Activated CD8-positive, alpha-beta T cell treated with anti-CD3 and anti-CD28 coated beads for 36 hours (primary cell): Measurements from ENCODE around the gene GCKR. TPM values are rescaled to one million over a fixed set of nuclear protein-coding genes. Genes with fewer than 3 reads are reported as not detected.
A peak's percentile ranks its signal among the peaks of the same experiment; 100 is the strongest.

ENCODE experiments used
- ATAC-seq: fragments of 200-7000 bp; cut with Tn5 transposase; one replicate; pipeline ENCODE4 v1.10.0; 2021; ENCODE audit warnings: mild to moderate bottlenecking, moderate library complexity
- CTCF ChIA-PET: fragments of 350-600 bp; sonication (Branson Sonifier 250); formaldehyde crosslinking; loops from one replicate; lab custom pipeline; 2021; ENCODE audit warnings: antibody characterized with exemption; lab: Charles Lee
- POLR2A ChIA-PET: fragments of 350-600 bp; sonication (Branson Sonifier 250); formaldehyde crosslinking; loops from one replicate; lab custom pipeline; 2021; ENCODE audit warnings: antibody characterized with exemption; lab: Charles Lee
- DNase-seq: peaks from one replicate; pipeline ENCODE4 v3.0.0-alpha.2; 2020
- H3K27ac Mint-ChIP-seq: one replicate; pipeline ENCODE4 v1.8.0; 2021; ENCODE audit warnings: mild to moderate bottlenecking, mixed read lengths
- H3K27me3 Mint-ChIP-seq: one replicate; pipeline ENCODE4 v1.8.0; 2021; ENCODE audit warnings: mixed read lengths
- H3K36me3 Mint-ChIP-seq: one replicate; pipeline ENCODE4 v1.8.0; 2021; ENCODE audit warnings: low read depth, mixed read lengths
- H3K4me1 Mint-ChIP-seq: one replicate; pipeline ENCODE4 v1.8.0; 2021; ENCODE audit warnings: low read depth, mixed read lengths
- H3K4me3 Mint-ChIP-seq: one replicate; pipeline ENCODE4 v1.8.0; 2021; ENCODE audit warnings: mild to moderate bottlenecking, moderate library complexity, mixed read lengths
- H3K9me3 Mint-ChIP-seq: one replicate; pipeline ENCODE4 v1.8.0; 2021; ENCODE audit warnings: mixed read lengths
- intact Hi-C: fragments of 100-400 bp; cut with micrococcal nuclease; formaldehyde crosslinking; loops from one replicate; pipeline ENCODE4 v1.10.0; 2022
- total RNA-seq, 2 experiments: library from RNA; stranded (reverse); gene quantifications; one replicate each; pipeline ENCODE4 v1.2.3, GENCODE V29; 2021
- TF ChIP-seq, protein P1 (sequence below): fragments of 200-600 bp; IDR thresholded peaks from one replicate; pipeline ENCODE4 v1.8.0; 2022; ENCODE audit warnings: antibody characterized with exemption, mild to moderate bottlenecking

Gene GCKR
- total RNA-seq, 2 experiments from 2014 or later: not detected

DNA sequence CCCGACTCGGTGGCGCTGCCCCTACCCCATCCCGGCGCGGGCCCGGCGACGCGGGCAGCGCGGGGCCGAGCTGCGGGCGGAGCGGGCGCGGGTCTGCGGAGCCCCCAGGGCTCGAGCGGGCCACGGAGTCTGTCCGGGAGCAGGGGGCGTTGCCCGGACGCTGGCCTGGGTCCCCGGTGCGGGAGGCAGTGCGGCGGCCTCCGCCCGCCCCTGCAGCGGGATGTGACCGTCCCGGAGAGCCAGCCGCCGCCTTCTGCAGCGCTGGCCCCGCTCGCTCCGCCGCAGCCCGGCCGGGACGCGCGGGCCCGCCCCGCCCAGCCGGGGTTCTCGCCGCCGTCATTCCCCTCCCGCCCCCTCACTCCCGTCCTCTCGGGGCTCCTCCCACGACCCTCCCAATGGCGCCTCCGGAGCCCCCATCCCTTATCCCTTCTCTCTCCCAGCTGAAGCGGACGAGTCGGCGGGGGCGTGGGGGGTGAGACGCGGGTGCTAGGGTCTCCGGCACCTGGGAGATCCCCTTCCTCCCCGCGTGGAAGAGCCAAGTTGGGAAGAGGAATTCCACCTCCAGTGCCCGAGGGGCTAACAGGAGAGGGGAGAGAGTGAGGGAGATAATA lies 1.6 kb upstream of the GCKR start, which contains the start of gene FNDC4:
TSS of gene FNDC4 (minus strand) at position 257 of the 611 bp plus-strand sequence. CDS start 521 bp downstream, outside the sequence.
- POLR2A ChIA-PET: no interaction called here
- TF ChIP-seq, protein P1, sequence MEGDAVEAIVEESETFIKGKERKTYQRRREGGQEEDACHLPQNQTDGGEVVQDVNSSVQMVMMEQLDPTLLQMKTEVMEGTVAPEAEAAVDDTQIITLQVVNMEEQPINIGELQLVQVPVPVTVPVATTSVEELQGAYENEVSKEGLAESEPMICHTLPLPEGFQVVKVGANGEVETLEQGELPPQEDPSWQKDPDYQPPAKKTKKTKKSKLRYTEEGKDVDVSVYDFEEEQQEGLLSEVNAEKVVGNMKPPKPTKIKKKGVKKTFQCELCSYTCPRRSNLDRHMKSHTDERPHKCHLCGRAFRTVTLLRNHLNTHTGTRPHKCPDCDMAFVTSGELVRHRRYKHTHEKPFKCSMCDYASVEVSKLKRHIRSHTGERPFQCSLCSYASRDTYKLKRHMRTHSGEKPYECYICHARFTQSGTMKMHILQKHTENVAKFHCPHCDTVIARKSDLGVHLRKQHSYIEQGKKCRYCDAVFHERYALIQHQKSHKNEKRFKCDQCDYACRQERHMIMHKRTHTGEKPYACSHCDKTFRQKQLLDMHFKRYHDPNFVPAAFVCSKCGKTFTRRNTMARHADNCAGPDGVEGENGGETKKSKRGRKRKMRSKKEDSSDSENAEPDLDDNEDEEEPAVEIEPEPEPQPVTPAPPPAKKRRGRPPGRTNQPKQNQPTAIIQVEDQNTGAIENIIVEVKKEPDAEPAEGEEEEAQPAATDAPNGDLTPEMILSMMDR: no peak
- Mint-ChIP-seq H3K27me3 (peaks cover 41% of the 10 kb centered on the region), H3K9me3 (no peaks in the 10 kb centered on the region), H3K4me3 (peak within 1 kb of the TSS; percentile 51), H3K4me1 (peaks cover 14% of the 10 kb centered on the region), H3K36me3 (no peaks in the 10 kb centered on the region), H3K27ac (no peak within 1 kb of the TSS)
- DNase-seq (peak; percentile 9), ATAC-seq (peak; percentile 54)
- CTCF ChIA-PET: interaction anchor here (0.9 kb wide), 1 partner anchor 66 kb away, joined by 3 read pairs; no protein-coding TSS in a partner anchor
- intact Hi-C loops: no loop called here

DNA sequence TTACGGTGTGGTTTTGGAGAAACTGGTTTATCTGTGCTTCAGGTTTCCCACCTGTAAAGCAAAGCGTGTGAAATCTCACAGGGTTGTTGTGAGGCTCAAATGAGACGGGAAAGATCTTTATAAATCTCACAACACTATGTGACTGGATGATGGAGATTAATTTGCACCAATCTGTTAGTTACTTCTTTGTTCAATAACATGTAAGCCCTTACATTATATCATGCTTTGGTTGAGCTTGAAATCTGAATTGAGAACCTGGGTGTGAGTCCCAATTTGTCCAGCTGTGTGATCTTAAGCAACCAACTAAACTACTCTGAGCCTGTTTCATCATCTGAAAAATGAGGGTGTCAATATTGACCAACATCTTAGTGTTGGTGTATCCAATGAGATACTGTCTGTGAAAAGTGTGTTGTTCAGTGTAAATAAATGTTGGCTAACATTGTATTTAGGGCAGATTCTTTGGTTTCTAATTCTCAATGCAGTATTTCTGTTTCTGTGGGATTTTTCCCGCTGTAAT lies 741 bp upstream of the GCKR start:
- intact Hi-C loops: no loop called here
- Mint-ChIP-seq H3K27me3 (peaks cover 41% of the 10 kb centered on the region), H3K27ac (no peak overlapping the region), H3K4me1 (peaks cover 9% of the 10 kb centered on the region), H3K9me3 (no peaks in the 10 kb centered on the region), H3K36me3 (no peaks in the 10 kb centered on the region), H3K4me3 (peak overlapping the region; percentile 47)
- POLR2A ChIA-PET: interaction anchor here (0.7 kb wide), 1 partner anchor 11 kb away, joined by 3 read pairs; no protein-coding TSS in a partner anchor
- CTCF ChIA-PET: no interaction called here
- TF ChIP-seq, protein P1: no peak
- ATAC-seq: no peak
- DNase-seq: no peak

DNA sequence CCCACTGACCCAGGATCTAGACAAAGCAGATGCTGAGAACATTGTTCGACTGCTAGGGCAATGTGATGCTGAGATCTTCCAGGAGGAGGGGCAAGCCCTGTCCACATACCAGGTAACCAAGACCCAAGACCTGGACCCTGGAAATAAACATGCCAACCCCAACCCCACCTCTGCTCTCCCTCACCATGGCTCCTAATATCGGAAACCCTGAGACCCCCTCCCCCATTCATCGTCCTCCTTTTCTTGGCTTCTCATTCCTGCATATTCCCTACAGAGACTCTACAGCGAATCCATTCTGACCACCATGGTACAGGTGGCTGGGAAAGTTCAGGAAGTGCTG lies 619 bp downstream of the GCKR start:
- Mint-ChIP-seq H3K36me3 (no peaks in the 10 kb centered on the region), H3K4me1 (peaks cover 6% of the 10 kb centered on the region), H3K4me3 (no peak overlapping the region), H3K27me3 (peaks cover 41% of the 10 kb centered on the region), H3K9me3 (no peaks in the 10 kb centered on the region), H3K27ac (no peak overlapping the region)
- TF ChIP-seq, protein P1: no peak
- CTCF ChIA-PET: no interaction called here
- POLR2A ChIA-PET: interaction anchor here (0.9 to 1.0 kb wide), 2 partner anchors 12 to 28 kb away, joined by 3 read pairs; no protein-coding TSS in a partner anchor
- intact Hi-C loops: no loop called here
- no peak for ATAC-seq
- no peak for DNase-seq

DNA sequence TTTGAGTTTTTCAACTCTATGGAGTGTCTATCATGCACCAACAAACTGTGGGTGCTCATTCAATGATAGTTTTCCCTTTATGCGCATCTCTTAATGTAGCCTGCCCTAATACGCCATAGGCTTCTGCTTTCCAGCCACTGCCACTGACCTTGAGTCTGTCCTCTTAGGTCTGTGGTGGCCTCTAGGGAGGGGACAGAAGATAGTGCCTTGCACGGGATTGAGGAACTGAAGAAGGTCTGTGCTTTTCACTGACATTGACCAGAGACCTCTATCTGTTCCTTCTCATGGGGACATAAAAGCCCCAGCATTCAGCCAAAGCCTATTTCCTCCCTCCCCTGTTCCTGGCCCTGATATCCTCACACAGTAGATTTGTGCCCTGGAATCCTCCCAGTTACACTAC lies 2.3 kb downstream of the GCKR start:
- intact Hi-C loops: no loop called here
- CTCF ChIA-PET: no interaction called here
- TF ChIP-seq, protein P1: no peak
- no peaks in the 10 kb centered on the region for H3K36me3 Mint-ChIP-seq
- peaks cover 6% of the 10 kb centered on the region for H3K4me1 Mint-ChIP-seq
- POLR2A ChIA-PET: no interaction called here
- ATAC-seq: no peak
- H3K27ac Mint-ChIP-seq: no peak overlapping the region
- no peaks in the 10 kb centered on the region for H3K9me3 Mint-ChIP-seq
- no peak overlapping the region for H3K4me3 Mint-ChIP-seq
- DNase-seq: no peak
- peaks cover 32% of the 10 kb centered on the region for H3K27me3 Mint-ChIP-seq

DNA sequence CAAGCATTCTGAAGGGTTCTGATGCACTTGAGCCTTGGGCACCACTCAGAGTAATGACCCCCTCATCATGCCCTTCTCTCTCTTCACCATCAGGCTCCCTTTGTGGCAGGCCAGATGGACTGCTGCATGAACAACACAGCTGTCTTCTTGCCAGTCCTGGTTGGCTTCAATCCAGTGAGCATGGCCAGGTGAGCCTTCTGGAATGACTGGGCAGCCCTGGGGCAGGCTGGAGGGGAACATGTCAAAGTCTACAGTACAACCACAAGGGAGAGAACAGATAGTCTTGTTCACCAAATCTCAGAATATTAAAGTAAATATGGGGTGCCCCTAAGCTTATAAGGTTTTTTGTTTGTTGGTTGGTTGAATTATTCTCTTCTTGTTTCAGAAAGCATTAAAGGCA lies 4.4 kb downstream of the GCKR start:
- Mint-ChIP-seq H3K4me3 (no peak overlapping the region), H3K27me3 (peaks cover 18% of the 10 kb centered on the region), H3K27ac (no peak overlapping the region), H3K4me1 (no peaks in the 10 kb centered on the region), H3K36me3 (no peaks in the 10 kb centered on the region), H3K9me3 (no peaks in the 10 kb centered on the region)
- CTCF ChIA-PET: no interaction called here
- no peak for ATAC-seq
- TF ChIP-seq, protein P1: no peak
- POLR2A ChIA-PET: no interaction called here
- DNase-seq: no peak
- intact Hi-C loops: no loop called here
